HepG2 (cell line): Measurements from ENCODE around the gene DNMT3L.

Experiments
- ARNT ChIP-seq: fragments of 450-650 bp; IDR thresholded peaks from 2 replicates; pipeline ENCODE4 v1.6.1; 2017
- CEBPZ ChIP-seq: IDR thresholded peaks from 2 replicates; pipeline ENCODE4 v1.6.1; 2012; ENCODE audit warnings: low read length, improper control_type of control experiment
- CTCF ChIP-seq: sonication (generic); formaldehyde crosslinking; IDR thresholded peaks from 2 replicates; pipeline ENCODE4 v1.5.0; 2020; ENCODE audit warnings: mild to moderate bottlenecking, missing genetic modification reagents, moderate library complexity
- EZH2 ChIP-seq: conservative IDR thresholded peaks from 2 replicates; pipeline ENCODE4 v1.6.1; 2012; ENCODE audit warnings: mild to moderate bottlenecking, low read depth, low read length, moderate library complexity
- HNRNPL ChIP-seq: fragments of 200-400 bp; formaldehyde crosslinking; IDR thresholded peaks from 2 replicates; pipeline ENCODE4 v1.6.1; 2017; ENCODE audit warnings: mild to moderate bottlenecking, low read depth, low read length
- MTERF4 ChIP-seq: sonication (generic); formaldehyde crosslinking; IDR thresholded peaks from 2 replicates; pipeline ENCODE4 v1.8.0; 2023; ENCODE audit warnings: mild to moderate bottlenecking, missing genetic modification reagents
- NFE2L1 ChIP-seq: sonication (generic); formaldehyde crosslinking; IDR thresholded peaks from 2 replicates; pipeline ENCODE4 v1.4.0; 2020; ENCODE audit warnings: missing genetic modification reagents, mild to moderate bottlenecking, borderline replicate concordance
- RAD51 ChIP-seq: fragments of 450-650 bp; IDR thresholded peaks from 2 replicates; pipeline ENCODE4 v1.6.1; 2016; ENCODE audit warnings: borderline replicate concordance
- REST ChIP-seq, 2 experiments: IDR thresholded peaks; 2 replicates each; pipeline ENCODE4 v1.6.1; 2011 to 2012; ENCODE audit warnings: low read length in 2 of 2, borderline replicate concordance in 1 of 2, low read depth in 1 of 2, mild to moderate bottlenecking in 1 of 2, moderate library complexity in 1 of 2
- ZBTB3 ChIP-seq: sonication (generic); formaldehyde crosslinking; IDR thresholded peaks from 2 replicates; pipeline ENCODE4 v1.4.0; 2020; ENCODE audit warnings: low read depth, mild to moderate bottlenecking, moderate library complexity, missing genetic modification reagents, borderline replicate concordance
- ZKSCAN5 ChIP-seq: sonication (generic); formaldehyde crosslinking; IDR thresholded peaks from 2 replicates; pipeline ENCODE4 v1.5.1; 2020; ENCODE audit warnings: mild to moderate bottlenecking, missing genetic modification reagents
- ZNF253 ChIP-seq: sonication (generic); formaldehyde crosslinking; IDR thresholded peaks from 2 replicates; pipeline ENCODE4 v1.8.0; 2022; ENCODE audit warnings: mild to moderate bottlenecking, missing genetic modification reagents, borderline replicate concordance
- ZNF629 ChIP-seq: sonication (generic); formaldehyde crosslinking; conservative IDR thresholded peaks from 2 replicates; pipeline ENCODE4 v1.5.0; 2020; ENCODE audit warnings: missing genetic modification reagents
- ZNF710 ChIP-seq: sonication (generic); formaldehyde crosslinking; IDR thresholded peaks from 2 replicates; pipeline ENCODE4 v1.5.0; 2020; ENCODE audit warnings: mild to moderate bottlenecking, missing genetic modification reagents, borderline replicate concordance

- TF ChIP-seq EZH2 = no peak
- TF ChIP-seq RAD51 = no peak
- no peak for TF ChIP-seq NFE2L1
- TF ChIP-seq ZKSCAN5 = no peak
- no peak for TF ChIP-seq ZNF253 (CRISPR knock-in tag)
- no peak for TF ChIP-seq ZBTB3 (CRISPR knock-in tag)
- no peak for TF ChIP-seq MTERF4 (CRISPR knock-in tag)
- no peak for TF ChIP-seq ZNF629 (CRISPR knock-in tag)
- TF ChIP-seq HNRNPL = no peak
- TF ChIP-seq REST (IDR thresholded peaks at IDR 0.05; ENCODE audit: borderline replicate concordance in 1 of 2, low read depth in 1 of 2, low read length in 2 of 2) = no peak
- no peak for TF ChIP-seq CEBPZ
- TF ChIP-seq ARNT = no peak
- no peak for TF ChIP-seq CTCF (CRISPR knock-in tag)
- no peak for TF ChIP-seq ZNF710 (CRISPR knock-in tag)
Measured at GRCh38 chr21:44255511-44255981, 6.2 kb downstream of the DNMT3L start.
